ENCODE data around the gene MRPL14. TPM values are rescaled to one million over a fixed set of nuclear protein-coding genes. Genes with fewer than 3 reads are reported as not detected.

MRPL14 gene
- total and polyA plus RNA-seq, 10 of the 15 experiments (the other 5 are each of a cell fraction or from before 2014, with no cell fraction given) = 80.5 to 294 (median 122) TPM

GRCh38 chr6:44151348-44152108, 24.3 kb upstream of the MRPL14 start (continued):
- TF ChIP-seq, protein P1, sequence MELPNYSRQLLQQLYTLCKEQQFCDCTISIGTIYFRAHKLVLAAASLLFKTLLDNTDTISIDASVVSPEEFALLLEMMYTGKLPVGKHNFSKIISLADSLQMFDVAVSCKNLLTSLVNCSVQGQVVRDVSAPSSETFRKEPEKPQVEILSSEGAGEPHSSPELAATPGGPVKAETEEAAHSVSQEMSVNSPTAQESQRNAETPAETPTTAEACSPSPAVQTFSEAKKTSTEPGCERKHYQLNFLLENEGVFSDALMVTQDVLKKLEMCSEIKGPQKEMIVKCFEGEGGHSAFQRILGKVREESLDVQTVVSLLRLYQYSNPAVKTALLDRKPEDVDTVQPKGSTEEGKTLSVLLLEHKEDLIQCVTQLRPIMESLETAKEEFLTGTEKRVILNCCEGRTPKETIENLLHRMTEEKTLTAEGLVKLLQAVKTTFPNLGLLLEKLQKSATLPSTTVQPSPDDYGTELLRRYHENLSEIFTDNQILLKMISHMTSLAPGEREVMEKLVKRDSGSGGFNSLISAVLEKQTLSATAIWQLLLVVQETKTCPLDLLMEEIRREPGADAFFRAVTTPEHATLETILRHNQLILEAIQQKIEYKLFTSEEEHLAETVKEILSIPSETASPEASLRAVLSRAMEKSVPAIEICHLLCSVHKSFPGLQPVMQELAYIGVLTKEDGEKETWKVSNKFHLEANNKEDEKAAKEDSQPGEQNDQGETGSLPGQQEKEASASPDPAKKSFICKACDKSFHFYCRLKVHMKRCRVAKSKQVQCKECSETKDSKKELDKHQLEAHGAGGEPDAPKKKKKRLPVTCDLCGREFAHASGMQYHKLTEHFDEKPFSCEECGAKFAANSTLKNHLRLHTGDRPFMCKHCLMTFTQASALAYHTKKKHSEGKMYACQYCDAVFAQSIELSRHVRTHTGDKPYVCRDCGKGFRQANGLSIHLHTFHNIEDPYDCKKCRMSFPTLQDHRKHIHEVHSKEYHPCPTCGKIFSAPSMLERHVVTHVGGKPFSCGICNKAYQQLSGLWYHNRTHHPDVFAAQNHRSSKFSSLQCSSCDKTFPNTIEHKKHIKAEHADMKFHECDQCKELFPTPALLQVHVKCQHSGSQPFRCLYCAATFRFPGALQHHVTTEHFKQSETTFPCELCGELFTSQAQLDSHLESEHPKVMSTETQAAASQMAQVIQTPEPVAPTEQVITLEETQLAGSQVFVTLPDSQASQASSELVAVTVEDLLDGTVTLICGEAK (IDR thresholded peaks at IDR 0.05; ENCODE audit: borderline replicate concordance) = no peak
- TF ChIP-seq DPF2 (IDR thresholded peaks at IDR 0.05) (no peak), EP300 (IDR thresholded peaks at IDR 0.05; ENCODE audit: borderline replicate concordance in 1 of 2, control insufficient read depth in 1 of 2, low read depth in 2 of 2, low read length in 2 of 2) (no peak), IKZF1 (conservative IDR thresholded peaks at IDR 0.05) (no peak), TCF7 (IDR thresholded peaks at IDR 0.05; ENCODE audit: borderline replicate concordance) (no peak), TCF12 (IDR thresholded peaks at IDR 0.05; ENCODE audit: low read depth, low read length) (0 out of 2 replicates have a peak, but pooled peaks have one; percentile 19), ZNF274 (IDR thresholded peaks at IDR 0.05; ENCODE audit: insufficient read depth, insufficient read length) (no peak), HDGF (IDR thresholded peaks at IDR 0.05) (peak; percentile 51; the same call in 1 of the 2 replicates), STAT3 (IDR thresholded peaks at IDR 0.05; ENCODE audit: low read depth, low read length) (no peak), NRF1 (conservative IDR thresholded peaks at IDR 0.05; ENCODE audit: low read depth, low read length) (no peak), IRF4 (IDR thresholded peaks at IDR 0.05; ENCODE audit: low read depth, low read length) (0 out of 2 replicates have a peak, but pooled peaks have one; percentile 21), SMC3 (IDR thresholded peaks at IDR 0.05; ENCODE audit: borderline replicate concordance, low read length) (peak; percentile 95), MXI1 (IDR thresholded peaks at IDR 0.05; ENCODE audit: low read depth, low read length) (no peak), BMI1 (IDR thresholded peaks at IDR 0.05; ENCODE audit: borderline replicate concordance) (no peak), RB1 (IDR thresholded peaks at IDR 0.05; ENCODE audit: borderline replicate concordance) (peak; percentile 67; the same call in 1 of the 2 replicates), SUPT20H (IDR thresholded peaks at IDR 0.05; ENCODE audit: borderline replicate concordance, control insufficient read depth, low read depth, low read length) (no peak), PAX8 (IDR thresholded peaks at IDR 0.05) (no peak), GATAD2B (conservative IDR thresholded peaks at IDR 0.05; ENCODE audit: low read depth) (no peak), RAD21 (IDR thresholded peaks at IDR 0.05; ENCODE audit: insufficient read depth, low read depth, low read length) (peak; percentile 79), TCF3 (IDR thresholded peaks at IDR 0.05; ENCODE audit: borderline replicate concordance, insufficient read depth, low read depth, low read length) (0 out of 2 replicates have a peak, but pooled peaks have one; percentile 38), MTA2 (IDR thresholded peaks at IDR 0.05; ENCODE audit: low read depth) (no peak), HDAC2 (IDR thresholded peaks at IDR 0.05) (no peak), IKZF2 (IDR thresholded peaks at IDR 0.05) (no peak), TARDBP (IDR thresholded peaks at IDR 0.05; ENCODE audit: borderline replicate concordance) (no peak), RCOR1 (conservative IDR thresholded peaks at IDR 0.05; ENCODE audit: low read depth, low read length) (no peak)
- TF ChIP-seq, protein P2, sequence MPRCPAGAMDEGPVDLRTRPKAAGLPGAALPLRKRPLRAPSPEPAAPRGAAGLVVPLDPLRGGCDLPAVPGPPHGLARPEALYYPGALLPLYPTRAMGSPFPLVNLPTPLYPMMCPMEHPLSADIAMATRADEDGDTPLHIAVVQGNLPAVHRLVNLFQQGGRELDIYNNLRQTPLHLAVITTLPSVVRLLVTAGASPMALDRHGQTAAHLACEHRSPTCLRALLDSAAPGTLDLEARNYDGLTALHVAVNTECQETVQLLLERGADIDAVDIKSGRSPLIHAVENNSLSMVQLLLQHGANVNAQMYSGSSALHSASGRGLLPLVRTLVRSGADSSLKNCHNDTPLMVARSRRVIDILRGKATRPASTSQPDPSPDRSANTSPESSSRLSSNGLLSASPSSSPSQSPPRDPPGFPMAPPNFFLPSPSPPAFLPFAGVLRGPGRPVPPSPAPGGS (IDR thresholded peaks at IDR 0.05; ENCODE audit: borderline replicate concordance, insufficient read depth, low read depth, low read length, poor library complexity, severe bottlenecking) = no peak

Measured in GM12878 (cell line).